NCI-H446 (cell line): ENCODE data around the gene PHYHIPL.

Experiments used
- DNase-seq, 2 experiments: peaks; one replicate each; lab custom pipeline; 2025; lab: John Stamatoyannopoulos, UW

PHYHIPL gene

DNA sequence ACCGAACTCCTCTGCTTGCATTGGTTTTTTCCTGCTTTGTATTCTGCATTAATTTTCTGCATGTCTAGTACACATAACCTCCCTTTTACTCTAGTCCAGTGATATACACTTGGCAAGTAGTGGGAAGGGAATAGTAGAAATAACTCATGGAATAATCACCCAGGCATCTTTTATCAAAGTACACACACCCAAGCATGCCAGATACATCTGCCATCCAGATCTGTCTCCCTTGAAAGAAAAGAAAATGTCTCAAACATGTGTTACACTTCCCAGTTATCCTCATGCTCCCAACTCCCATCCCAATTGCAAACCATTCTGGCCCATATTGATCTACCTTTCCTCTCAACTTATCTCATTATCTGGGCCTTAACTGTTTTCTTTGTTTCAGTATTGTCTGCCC, 79.0 kb downstream of the PHYHIPL start:
- no peak for DNase-seq

DNA sequence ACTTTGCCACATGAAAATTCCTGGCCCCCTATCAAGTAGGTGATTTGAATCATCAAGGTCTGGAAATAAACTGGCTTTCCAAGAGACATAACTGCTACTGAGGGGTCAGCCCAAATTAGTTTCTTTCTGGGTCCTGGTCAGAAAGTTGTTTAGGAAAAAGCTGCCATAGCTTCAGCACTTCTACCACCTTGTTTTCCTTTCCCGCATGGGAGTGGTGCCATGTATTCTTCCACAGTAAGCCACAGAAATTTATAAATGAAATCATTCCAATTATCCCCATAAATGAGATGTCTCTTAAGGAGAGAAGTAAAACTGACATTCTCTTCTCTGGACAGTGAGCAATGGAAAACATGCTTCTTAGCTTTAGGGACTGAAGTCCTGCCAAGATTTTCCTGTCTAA, 80.8 kb downstream of the PHYHIPL start:
- DNase-seq, result no peak

DNA sequence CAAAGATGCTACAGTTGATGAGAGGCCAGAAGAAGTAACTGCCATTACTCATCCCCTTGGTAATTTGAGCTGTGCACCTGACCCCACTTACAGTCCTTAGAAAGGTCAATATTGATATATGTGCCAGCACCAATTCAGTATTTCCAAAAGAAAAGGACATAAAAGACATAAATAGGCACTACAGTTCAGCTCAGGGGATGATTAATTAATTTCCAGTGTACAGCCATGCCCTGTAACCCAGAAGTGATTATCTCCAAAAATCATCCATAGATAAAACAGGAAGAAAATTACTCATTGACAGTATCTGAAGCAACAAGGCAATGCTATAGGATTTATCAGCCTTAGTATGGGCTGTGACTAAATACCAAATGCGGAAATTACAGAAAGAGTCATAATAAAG, 82.4 kb downstream of the PHYHIPL start:
- no peak for DNase-seq

DNA sequence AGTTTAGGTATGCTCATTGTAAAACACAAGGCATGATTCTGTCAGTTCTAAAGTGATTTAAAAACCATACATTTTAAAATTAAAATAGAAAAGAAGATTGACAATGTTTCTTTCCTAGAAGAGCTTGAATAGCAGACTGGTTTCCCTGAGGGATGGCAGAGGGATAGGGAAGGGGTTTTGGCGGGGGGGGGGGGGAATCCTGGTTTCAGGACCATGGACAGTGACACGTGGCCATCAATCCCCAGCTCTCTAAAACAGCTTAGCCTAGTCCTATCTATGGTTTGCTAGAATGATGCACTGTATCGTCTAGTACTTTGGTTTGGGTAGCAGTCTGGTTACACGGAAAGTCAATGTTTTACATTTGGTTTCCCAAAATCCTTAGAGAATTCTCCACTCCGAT, 88.7 kb downstream of the PHYHIPL start:
- DNase-seq, result no peak

DNA sequence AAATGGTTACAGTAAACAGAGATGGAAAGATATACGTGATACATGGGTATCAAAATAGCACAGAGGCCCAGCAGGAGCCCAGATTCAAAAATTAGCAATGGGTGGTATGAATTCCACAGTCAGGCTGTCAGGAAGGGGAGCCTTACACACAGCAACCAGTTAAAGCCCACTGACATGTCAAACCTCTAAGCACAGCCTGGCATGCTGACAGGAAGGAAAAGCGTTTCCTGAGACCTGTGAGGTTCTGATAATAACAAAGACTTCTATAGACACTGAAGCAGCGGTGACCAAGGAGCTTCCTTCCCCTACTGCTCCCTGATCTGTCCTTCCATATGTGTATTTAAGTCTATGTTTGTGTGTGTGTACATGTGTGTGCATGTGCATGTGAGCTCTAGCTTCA, 89.9 kb downstream of the PHYHIPL start:
- no peak for DNase-seq

DNA sequence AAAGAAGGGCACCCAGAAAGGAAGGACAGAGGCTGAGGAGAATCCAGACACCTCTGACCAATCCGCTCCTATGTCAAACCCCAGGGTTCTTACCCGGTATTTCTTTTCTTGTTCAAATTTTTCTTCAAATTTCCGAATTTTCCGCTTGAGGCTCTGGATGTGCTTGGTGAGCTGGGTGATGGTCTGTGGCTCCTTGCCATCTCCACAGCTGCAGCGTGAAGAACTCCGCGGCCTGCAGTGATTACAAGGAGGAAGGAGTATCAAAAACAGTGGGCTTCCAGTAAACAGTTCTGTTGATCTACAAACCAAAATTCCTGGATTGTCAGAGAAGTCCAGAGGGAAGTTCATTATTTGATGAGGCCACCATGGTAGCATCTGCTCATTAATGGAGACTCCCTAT, 92.0 kb downstream of the PHYHIPL start:
- DNase-seq, result no peak

DNA sequence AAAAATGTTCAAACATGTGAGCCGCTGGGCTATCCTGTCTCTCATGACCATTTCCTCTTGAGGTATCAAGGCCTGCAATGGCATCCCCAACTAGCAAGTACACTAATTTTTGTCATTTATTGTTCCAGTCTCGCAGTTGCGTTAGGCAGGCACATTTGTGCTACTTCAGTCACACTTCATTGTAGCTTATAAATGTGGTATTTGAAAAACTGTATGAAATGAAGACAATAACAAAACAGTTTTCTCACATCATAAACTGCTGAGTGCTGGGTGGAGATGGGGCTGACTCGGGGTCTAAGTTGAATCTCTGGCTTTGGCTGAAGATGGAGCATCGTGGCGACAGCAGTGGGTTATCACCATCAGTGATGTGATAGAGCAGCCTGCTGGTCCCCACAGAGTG, 93.2 kb downstream of the PHYHIPL start:
- no peak for DNase-seq

DNA sequence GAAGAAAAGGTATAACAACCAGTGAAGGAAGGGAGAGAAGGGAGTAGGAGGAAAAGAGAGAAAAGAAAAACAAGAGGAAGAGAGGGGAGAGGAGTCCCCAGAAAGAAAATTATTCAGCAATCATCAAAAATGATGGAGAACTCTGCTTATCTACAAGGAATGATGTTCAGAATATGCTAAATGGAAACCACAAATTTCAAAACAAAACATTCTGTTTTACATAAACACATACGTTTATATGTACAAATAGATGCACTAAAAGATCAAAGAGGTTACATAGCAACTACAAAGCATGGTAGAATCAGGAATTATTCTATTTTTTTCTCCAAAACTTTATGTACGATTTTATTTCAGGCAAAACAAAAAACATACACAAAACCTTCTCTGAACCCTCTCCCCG, 94.0 kb downstream of the PHYHIPL start:
- DNase-seq, result no peak

DNA sequence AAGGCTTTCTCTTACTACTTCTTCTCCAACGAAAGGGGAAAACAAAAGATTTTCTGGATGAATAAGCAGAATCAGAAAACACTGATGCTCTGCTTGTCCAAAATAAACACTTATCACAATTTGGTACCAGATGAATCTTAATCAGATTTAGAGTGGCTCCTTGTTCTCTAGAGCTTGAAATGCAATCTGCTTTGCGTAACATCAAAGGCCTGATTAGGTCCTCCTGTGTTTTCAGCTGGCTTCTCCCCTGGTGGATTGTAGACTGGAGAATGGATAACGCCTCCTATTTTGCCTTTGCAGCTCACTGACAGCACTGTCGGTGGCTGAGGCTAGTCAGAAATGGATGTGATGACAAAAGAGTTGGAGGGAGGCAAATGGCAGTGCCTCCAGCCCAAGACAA, 94.7 kb downstream of the PHYHIPL start:
- no peak for DNase-seq

DNA sequence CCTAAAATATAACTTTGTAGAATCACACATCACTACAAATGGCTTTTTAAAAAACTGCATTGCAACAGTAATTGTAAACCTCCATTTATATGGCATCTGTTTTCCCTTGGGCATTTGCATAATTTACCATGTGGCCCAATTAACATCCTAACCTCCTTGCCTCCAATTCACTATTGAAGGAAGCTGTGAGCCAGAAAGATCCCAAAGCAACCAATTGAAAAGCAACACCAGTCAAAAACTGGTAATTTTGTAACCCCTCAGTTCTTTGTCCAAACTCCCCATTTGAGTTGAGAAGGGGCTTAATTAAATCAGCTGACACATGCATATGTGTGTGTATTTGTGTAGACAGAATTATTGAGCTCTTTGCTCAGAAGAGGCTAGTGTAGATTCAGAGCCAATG, 95.6 kb downstream of the PHYHIPL start:
- peak in 1 of 2 experiments; percentile 28 for DNase-seq

DNA sequence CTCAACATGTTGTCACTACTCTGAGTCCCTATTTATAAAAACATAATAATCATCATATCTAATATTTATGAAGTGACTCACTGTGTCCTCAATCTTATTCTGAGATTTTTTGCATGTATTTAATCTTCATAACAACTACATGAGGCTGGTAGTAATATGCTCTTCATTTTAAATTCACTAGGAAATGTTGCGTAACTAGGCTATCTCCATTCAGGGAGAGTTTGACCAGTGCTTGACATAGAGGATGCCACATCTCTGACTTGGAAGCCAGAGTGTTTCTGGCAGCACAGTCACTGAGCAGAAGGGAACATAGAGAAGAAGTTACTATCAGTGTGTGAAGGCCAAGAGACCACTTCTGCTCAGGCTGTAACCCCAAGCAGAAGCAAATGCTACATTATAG, 97.0 kb downstream of the PHYHIPL start:
- DNase-seq, result no peak

DNA sequence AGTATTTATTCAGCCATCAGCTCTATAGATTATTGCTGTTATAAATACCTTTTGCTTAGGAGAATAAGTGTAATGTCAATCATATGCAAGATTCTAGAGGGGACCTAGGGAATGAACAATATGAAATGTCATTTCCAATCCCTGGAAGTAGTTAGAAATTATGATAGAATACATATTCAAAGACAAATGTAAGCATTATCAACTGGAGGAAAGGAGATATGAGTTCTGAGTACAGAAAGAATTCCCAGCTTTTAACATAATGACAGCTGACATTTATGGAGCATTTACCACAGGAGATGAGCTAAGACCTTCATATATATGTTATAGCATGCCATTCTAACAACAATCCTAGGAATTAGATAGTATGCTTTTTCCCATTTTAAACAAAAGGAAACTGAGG, 99.7 kb downstream of the PHYHIPL start:
- DNase-seq, result no peak

DNA sequence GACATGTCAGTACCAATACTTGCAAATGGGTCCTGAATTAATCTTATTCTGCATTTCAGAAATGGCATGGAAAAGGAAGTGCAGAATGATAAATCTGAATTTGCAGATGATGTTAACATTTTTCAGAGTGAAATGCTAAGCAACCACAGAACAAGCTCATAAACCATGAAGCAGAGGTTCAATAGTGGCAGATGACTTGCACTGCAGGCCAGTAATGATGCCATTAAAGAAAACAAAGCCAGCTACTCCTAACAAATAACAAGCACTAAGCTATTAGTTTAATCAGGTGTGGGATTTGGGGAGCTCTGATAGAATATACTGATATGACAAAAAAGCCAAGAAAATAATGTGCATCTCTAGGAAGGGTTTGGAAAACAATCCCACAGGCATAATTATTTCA, 100.5 kb downstream of the PHYHIPL start:
- DNase-seq, result no peak

DNA sequence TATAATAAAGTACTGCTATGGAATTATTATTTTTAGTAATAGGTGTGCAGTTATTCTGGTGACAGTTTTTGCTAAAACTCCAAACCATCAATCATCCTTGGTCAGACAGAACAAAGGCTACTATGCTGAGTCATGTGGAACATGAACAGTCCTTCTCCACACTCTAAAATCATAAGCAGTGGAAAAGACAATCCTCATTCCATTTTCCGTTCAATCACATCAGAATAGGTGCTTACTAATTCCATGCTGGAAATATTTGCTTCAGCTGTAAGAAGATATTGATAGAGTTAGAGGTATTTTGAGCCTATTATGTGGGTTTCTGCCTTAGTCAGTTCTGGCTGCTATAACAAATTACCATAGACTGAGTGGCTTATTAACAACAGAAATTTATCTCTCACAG, 103.0 kb downstream of the PHYHIPL start:
- no peak for DNase-seq

DNA sequence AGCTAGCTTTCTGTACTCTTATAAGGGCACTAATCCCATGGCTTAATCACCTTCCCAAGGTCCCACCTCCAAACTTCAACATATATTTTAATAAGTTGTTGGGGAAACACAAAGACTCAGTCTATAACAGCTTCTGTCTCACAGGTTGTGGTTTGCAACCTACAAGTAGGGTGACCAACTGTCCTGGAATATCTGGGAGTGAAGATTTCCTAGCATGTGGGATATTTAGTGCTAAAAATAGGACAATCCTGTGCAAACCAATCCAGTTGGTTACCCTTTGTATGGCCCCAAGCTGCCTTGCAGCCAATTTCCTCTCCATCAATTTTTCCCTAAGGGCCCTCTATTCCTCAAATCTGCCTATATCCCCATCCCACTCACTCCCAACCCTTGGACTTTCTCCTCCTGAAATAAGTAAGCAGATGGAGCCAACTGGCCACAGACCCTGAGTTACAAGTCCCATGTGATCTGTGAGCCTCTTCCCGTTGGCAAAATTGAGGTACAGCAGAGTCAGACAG, 103.6 kb downstream of the PHYHIPL start:
- DNase-seq, result peak in 1 of 2 experiments; percentile 24

DNA sequence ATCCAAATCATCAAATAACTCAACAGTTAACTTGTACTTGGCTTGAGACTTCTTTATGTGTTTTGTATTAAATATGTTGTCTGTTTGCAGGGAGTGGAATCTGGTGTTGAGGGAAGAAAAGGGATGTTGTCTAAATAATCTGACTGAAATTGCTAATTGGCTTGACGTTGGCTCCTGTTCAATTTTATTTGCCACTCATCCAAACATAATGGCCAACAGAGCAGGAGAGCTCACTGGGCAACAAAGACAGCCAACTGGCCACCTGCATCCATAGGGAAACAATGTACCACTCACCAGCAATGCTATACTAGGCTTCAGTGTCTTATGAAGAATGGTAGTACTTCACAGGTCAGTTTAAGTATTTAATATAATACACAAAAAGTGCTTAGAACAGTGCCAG, 105.4 kb downstream of the PHYHIPL start:
- DNase-seq, result peak in 1 of 2 experiments; percentile 27

DNA sequence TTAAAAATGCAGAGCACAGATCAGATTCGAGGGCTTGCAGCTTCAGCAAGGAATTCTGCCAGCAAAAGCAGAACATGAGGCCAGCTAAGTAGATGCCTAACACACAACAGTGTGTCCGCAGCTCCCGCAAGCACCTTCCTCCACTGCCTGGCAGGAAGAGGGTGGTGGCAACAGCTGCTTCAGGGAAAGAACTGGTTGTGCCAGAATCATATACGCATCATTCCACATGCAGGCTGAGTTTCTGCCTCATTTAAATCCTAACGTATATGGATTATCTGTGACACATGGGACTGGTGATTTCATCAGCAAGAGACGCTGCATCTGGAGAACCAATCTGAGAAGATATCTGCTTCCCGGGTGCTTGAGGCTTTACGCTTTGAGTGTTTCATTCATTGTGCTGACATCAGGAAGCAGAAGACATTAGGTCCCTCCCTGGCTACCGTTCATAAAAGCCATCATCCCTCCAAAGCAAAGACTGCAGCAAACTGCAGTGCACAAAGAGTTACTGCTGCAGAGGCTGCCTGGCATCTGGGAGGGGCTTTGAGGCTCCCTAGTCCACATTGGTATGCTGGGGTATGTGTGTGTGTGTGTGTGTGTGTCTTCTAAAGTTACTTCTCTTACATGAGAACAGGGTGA, 107.1 kb downstream of the PHYHIPL start:
- DNase-seq, result peak; percentile 48 to 80

DNA sequence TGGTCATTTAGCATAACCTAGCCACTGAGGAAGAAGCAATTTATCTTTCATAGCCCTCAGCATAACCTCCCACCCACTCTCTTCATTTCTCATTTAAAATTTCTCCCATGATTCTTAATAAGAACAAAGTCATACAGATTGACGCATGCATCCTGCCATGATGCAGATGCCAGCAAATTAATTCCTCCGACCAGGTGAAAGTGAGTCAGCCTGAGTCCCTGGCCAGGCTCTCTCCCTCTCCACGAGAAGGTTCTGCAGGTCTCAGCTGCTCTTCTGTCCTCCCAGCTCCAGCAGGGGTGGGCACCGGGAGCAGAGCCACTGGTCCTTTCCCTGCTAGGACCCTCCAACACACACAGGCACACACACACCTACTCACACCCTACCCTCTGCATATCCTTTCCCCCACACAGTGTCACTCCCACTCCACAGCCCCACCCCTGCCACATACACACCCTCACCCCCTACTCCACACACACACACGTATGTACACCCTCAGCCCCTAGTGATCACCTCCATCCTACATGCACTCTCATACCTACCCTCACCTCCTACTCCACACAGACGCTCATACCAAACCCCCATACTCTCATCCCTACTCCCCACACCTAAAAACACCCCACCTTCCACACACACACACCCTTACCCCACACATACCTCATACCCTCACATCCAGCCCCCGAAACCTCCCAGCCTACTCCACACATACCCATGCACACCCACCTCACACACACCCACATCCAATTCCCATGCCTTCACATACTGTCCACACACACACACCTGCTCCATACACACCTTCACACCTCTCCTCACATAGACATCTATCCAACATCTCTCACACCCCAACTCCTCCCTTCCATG, 107.9 kb downstream of the PHYHIPL start:
- no peak for DNase-seq

DNA sequence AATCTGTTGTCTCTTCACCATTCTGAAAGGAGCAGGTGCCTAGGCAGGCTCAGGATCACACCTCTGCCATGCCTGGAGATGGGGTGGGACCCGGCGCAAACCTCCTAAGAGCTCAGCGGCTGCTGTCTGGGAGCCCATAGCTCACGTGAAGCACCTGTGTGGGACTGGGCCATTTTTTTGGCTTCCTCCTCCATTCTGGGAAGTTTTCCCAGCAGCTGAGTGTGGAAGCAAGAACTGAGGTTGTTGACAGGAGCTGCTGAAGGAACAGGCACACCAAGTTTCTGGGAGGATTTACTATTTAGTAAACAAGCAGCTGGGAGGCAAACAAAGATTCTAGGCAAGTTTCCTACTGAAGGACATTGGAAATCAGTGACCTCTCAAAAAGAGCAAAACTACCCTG, 108.6 kb downstream of the PHYHIPL start:
- no peak for DNase-seq

DNA sequence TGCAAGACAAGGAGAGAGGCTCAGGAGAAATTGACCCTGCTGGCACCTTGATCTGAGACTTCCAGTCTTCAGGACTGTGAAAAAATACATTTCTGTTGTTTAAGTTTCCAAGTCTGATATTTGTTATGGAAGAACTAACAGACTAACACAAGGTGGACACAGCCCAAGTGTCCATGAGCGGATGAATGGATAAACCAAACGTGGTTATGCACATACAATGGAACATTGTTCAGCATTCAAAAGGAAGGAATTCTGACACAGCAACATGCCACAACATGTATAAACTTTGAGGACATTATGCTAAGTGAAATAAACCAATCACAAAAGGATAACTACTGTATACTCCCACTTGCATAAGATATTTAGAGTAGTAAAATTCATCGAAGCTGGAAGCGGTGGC, 109.4 kb downstream of the PHYHIPL start:
- no peak for DNase-seq

DNA sequence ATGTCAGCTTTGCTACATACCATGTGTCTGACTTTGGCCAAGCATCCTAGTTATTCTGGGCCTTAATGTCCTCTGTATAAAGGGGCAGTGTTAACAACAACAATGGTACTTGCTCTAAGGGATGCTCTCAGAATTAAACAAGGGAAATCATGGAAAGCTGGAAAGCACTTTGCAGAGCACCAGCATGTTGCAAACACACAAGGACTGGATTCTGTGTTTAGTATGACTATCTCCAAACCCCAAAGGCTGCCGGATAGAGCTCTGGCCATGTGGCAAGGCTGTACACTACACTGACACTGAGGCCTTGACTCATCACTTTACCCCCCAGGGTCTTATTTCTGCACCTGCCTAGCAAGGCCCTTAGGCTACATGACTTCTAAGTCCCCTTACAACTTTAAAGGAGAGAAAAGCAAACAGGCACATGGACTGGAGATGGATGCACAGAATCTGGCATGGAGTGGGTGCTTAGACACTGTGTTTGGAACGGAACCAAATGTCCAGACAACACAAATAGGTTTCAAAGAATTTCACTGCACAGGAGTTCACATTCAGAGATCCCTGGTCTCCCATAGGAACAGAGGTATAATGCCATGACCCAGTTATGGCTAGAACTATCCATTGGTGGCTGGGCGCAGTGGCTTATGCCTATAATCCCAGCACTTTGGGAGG, 111.3 kb downstream of the PHYHIPL start:
- no peak for DNase-seq

DNA sequence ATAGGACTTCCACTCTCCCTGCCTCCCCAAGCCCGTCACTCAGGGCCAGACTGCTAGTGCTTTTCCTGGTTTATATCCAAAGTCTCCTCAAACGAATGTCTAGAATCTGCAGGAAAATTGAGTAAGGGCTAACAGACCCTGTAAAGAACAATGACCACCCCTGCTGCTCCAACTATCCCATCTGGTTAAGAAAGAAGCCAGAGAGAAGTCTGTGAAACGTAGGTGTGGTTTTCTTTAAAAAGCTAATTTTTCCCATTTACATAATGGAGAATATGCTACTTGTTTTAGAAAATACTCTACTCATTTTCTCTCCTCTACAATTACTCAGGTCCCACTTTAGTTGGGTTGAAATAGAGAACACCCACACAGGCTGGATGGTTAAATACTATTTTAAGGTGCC, 113.4 kb downstream of the PHYHIPL start:
- no peak for DNase-seq

DNA sequence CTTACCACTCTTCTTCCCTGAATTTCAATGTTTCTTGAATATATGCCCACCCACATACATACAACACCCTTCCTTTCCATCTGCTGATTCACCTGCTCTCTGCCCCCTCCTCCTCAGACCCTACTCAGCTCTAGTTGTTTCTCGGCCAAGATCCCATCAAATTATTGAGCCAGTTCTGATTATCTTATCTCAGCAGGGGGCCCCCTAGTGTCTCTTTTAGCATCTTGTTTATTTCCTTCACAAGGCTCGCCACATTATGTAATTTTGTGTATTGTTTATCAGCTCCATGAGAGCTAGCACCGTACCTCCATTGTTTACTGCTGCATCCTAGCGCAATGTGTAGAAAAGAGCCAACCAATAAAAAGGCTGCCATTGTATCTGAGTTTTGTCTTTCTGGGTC, 114.0 kb downstream of the PHYHIPL start:
- no peak for DNase-seq
